K562 (cell line): ENCODE measurements around the gene FUCA1. TPM values are rescaled to one million over a fixed set of nuclear protein-coding genes. Genes with fewer than 3 reads are reported as not detected.

ENCODE experiments used
- ATAC-seq: fragments of 200-7000 bp; cut with Tn5 transposase; 3 replicates; pipeline ENCODE4 v1.9.1; 2020; ENCODE audit warnings: moderate library complexity
- BruUV-seq: library from RNA; stranded (reverse); fragments of 400-500 nt; replicated peaks from 2 replicates; lab custom pipeline; 2021; lab: Mats Ljungman, UMichigan
- CTCF ChIA-PET: fragments of 300-600 bp; formaldehyde crosslinking; extraction: SDS; loops from one replicate; lab custom pipeline; 2021; ENCODE audit warnings: low intra/inter-chr PET ratio; lab: Yijun Ruan, JAX
- POLR2A ChIA-PET: fragments of 300-600, 350-650 bp; sonication (Branson Sonifier 250); formaldehyde crosslinking; extraction: SDS; loops from one replicate; lab custom pipeline; 2021; ENCODE audit warnings: antibody characterized with exemption, inconsistent platforms; lab: Yijun Ruan, JAX
- DNase-seq, 4 experiments: peaks; one replicate each; pipeline versions ENCODE4 v3.0.0 to v3.0.0-alpha.2; 2011 to 2018; ENCODE audit warnings: low spot score in 3 of 4, mixed read lengths in 3 of 4; ENCODE audit errors: extremely low read depth in 1 of 4
- FAIRE-seq: peaks from 2 replicates; lab custom pipeline; 2011; peaks lifted over from hg19 to GRCh38; lab: Jason Lieb, UNC
- H2AFZ ChIP-seq: 2 replicates; pipeline ENCODE4 v1.6.0; 2011; ENCODE audit warnings: low read depth, low read length, control low read depth, inconsistent platforms
- H3K27ac ChIP-seq: fragments of 200-600 bp; 3 replicates; pipeline ENCODE4 v1.8.0; 2011; ENCODE audit warnings: low read depth, mild to moderate bottlenecking, control low read depth, inconsistent platforms, low read length, moderate library complexity, mixed read lengths; ENCODE audit errors: extremely low read depth
- H3K27me3 ChIP-seq, 2 experiments: fragments of 300-600 bp in 1 of 2; 2 replicates in 1 of 2; 3 replicates in 1 of 2; pipeline versions ENCODE4 v1.6.0 to v1.8.0; 2011; ENCODE audit warnings: inconsistent platforms in 2 of 2, low read length in 2 of 2, mild to moderate bottlenecking in 1 of 2, mixed read lengths in 1 of 2, moderate library complexity in 1 of 2; ENCODE audit not compliant: control insufficient read depth in 2 of 2, insufficient read depth in 2 of 2
- H3K36me3 ChIP-seq: fragments of 300-600 bp; 3 replicates; pipeline ENCODE4 v1.8.0; 2011; ENCODE audit warnings: mild to moderate bottlenecking, low read length, inconsistent platforms; ENCODE audit not compliant: control insufficient read depth, insufficient read depth
- H3K4me1 ChIP-seq, 2 experiments: fragments of 200-600 bp in 1 of 2; replicated peaks in 1 of 2; 2 replicates in 1 of 2; 3 replicates in 1 of 2; pipeline versions ENCODE4 v1.5.1 to v1.8.0; 2011; ENCODE audit warnings: inconsistent platforms in 2 of 2, low read length in 2 of 2, mild to moderate bottlenecking in 1 of 2, mixed read lengths in 1 of 2, moderate library complexity in 1 of 2; ENCODE audit not compliant: control insufficient read depth in 2 of 2, insufficient read depth in 2 of 2
- H3K4me2 ChIP-seq: 2 replicates; pipeline ENCODE4 v1.6.1; 2011; ENCODE audit warnings: low read length, control low read depth, inconsistent platforms, mixed read lengths; ENCODE audit not compliant: insufficient read depth
- H3K4me3 ChIP-seq: fragments of 200-600 bp; sonication (generic), shearing (Covaris generic); 2 replicates; pipeline ENCODE4 v1.5.1; 2016; ENCODE audit warnings: control low read depth, inconsistent platforms
- H3K79me2 ChIP-seq: fragments of 200-600 bp; 3 replicates; pipeline ENCODE4 v1.8.0; 2011; ENCODE audit warnings: low read length, inconsistent platforms; ENCODE audit not compliant: control insufficient read depth, insufficient read depth
- H3K9ac ChIP-seq, 2 experiments: 2 replicates each; pipeline versions ENCODE4 v1.6.0 to v1.6.1; 2011; ENCODE audit warnings: low read depth in 2 of 2, low read length in 2 of 2, control low read depth in 1 of 2, inconsistent platforms in 1 of 2, mild to moderate bottlenecking in 1 of 2, mixed read lengths in 1 of 2; ENCODE audit not compliant: insufficient read depth in 1 of 2
- H3K9me1 ChIP-seq: one replicate; pipeline ENCODE4 v1.6.0; 2011; ENCODE audit warnings: inconsistent platforms, mild to moderate bottlenecking, low read length, moderate library complexity; ENCODE audit not compliant: control insufficient read depth, insufficient read depth
- H3K9me3 ChIP-seq: replicated peaks from 2 replicates; pipeline ENCODE4 v1.5.1; 2011; ENCODE audit warnings: low read depth, low read length, inconsistent platforms; ENCODE audit not compliant: control insufficient read depth, insufficient read depth
- H4K20me1 ChIP-seq: replicated peaks from 2 replicates; pipeline ENCODE4 v1.6.1; 2011; ENCODE audit warnings: low read length, inconsistent platforms, mixed read lengths; ENCODE audit not compliant: control insufficient read depth, insufficient read depth
- C11orf30 ChIP-seq: fragments of 450-650 bp; IDR thresholded peaks from 2 replicates; pipeline ENCODE4 v1.6.1; 2016; ENCODE audit warnings: low read depth, mild to moderate bottlenecking
- GTF2A2 ChIP-seq: IDR thresholded peaks from 2 replicates; pipeline ENCODE4 v1.6.1; 2016; ENCODE audit warnings: mild to moderate bottlenecking, missing genetic modification characterization, missing compliant biosample characterization
- NFIC ChIP-seq: fragments of 450-650 bp; IDR thresholded peaks from 2 replicates; pipeline ENCODE4 v1.6.1; 2017; ENCODE audit warnings: mild to moderate bottlenecking, inconsistent platforms
- PHB ChIP-seq: fragments of 250-450 bp; sonication (Bioruptor Pico); IDR thresholded peaks from 2 replicates; pipeline ENCODE4 v1.5.0; 2021
- RERE ChIP-seq: sonication (generic); formaldehyde crosslinking; IDR thresholded peaks from 2 replicates; pipeline ENCODE4 v1.8.0; 2023; ENCODE audit warnings: missing genetic modification reagents, mild to moderate bottlenecking, borderline replicate concordance
- ZFPM2 ChIP-seq: fragments of 250-450 bp; sonication (Bioruptor Pico); IDR thresholded peaks from 2 replicates; pipeline ENCODE4 v1.5.1; 2022; ENCODE audit warnings: mild to moderate bottlenecking
- ZNF668 ChIP-seq: fragments of 250-450 bp; sonication (Bioruptor Pico); IDR thresholded peaks from 2 replicates; pipeline ENCODE4 v1.8.0; 2022; ENCODE audit warnings: mild to moderate bottlenecking, inconsistent platforms
- WGBS: fragments of 100-300 bp; shearing (Covaris generic); methylation state at CpG from one replicate; pipeline ENCODE4 v1.1.6; 2016; ENCODE audit warnings: low coverage, mixed read lengths; ENCODE audit not compliant: insufficient coverage; ENCODE audit errors: missing lambda C conversion rate; 5-methylcytosine and 5-hydroxymethylcytosine counted together
- in situ Hi-C: fragments of 300-500 bp; cut with MboI; formaldehyde crosslinking; loops from 4 replicates; pipeline ENCODE4 v1.15.0; 2018; ENCODE audit warnings: inconsistent platforms, mixed read lengths
- intact Hi-C: fragments of 100-400 bp; cut with micrococcal nuclease; formaldehyde crosslinking; loops from 2 replicates; pipeline ENCODE4 v1.14.2; 2022
- polyA plus RNA-seq, 8 experiments: library from polyadenylated mRNA; depleted of rRNA in 4 of 8; stranded (reverse) in 5 of 8; unstranded in 3 of 8; fragments of >200 nt; fragmentation: Nextera tagmentation in 2 of 8; fragmentation: Illumina TruSeq in 1 of 8; extraction: Ambion mirVana in 2 of 8; extraction: Trizol in 1 of 8; gene quantifications; 2 replicates each; pipeline versions ENCODE4 v1.2.1 to v1.2.3, GENCODE V29; 2011 to 2014; ENCODE audit warnings: inconsistent platforms in 1 of 8, missing spikeins in 1 of 8
- total RNA-seq, 7 experiments: library from RNA; depleted of rRNA in 6 of 7; stranded (reverse); fragments of >200 nt in 6 of 7; fragmentation: Illumina TruSeq in 2 of 7; extraction: Trizol in 2 of 7; gene quantifications; 2 replicates each; pipeline versions ENCODE4 v1.2.1 to v1.2.3, GENCODE V29; 2011 to 2021; ENCODE audit warnings: low replicate concordance in 1 of 7

Gene FUCA1
- total and polyA plus RNA-seq, 9 of the 15 experiments (the other 6 are each of a cell fraction or from before 2014, with no cell fraction given) = 7.0 to 20.5 (median 13.5) TPM

DNA sequence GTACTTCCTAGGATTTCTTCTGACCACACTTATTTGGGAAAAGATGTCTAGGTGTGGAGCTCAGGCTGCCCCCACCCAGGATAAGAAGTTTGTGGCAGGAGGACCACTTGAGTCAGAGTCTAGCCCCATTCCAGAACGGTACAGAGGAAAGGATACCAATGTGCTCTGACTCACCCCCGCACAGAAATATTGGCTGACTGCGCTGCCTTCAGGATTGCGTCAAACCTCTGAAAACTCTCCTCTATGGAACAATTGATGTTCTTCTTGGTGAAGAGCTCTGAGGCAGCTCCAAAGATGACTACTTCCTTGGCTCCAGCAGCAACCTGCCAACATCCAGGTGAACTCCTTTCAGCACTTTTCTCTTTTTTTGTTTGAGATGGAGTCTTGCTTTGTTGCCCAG is 54.1 kb downstream of the FUCA1 start:
- Histone ChIP-seq H3K9me3 (no peaks in the 10 kb centered on the region), H3K27ac (no peak overlapping the region), H3K4me1 (peaks cover 0 to 6% of the 10 kb centered on the region in 2 experiments; a peak in 3 of 5 replicates), H3K79me2 (no peaks in the 10 kb centered on the region), H3K27me3 (no peaks in the 10 kb centered on the region), H3K9ac (no peak overlapping the region), H4K20me1 (no peaks in the 10 kb centered on the region), H3K36me3 (peaks cover 25% of the 10 kb centered on the region; the same call in 2 of the 3 replicates), H3K4me2 (no peak overlapping the region), H3K4me3 (no peak overlapping the region), H2AFZ (no peak overlapping the region), H3K9me1 (no peaks in the 10 kb centered on the region)
- in situ Hi-C loops = no loop called here
- ChIA-PET CTCF (no interaction called here), POLR2A (interaction anchor here (0.7 to 2.1 kb wide), 3 partner anchors 10 to 16 kb away, joined by 3 to 10 read pairs (median 3); no protein-coding TSS in a partner anchor)
- ATAC-seq (no peak), FAIRE-seq (no peak), DNase-seq (no peak)
- 68% methylated on average over 4 of the region's 4 CpGs for WGBS
- no TSS peak for BruUV-seq
- TF ChIP-seq ZFPM2 (no peak), PHB (CRISPR knock-in tag) (no peak), NFIC (no peak), RERE (CRISPR knock-in tag) (no peak), GTF2A2 (tag) (no peak), ZNF668 (CRISPR knock-in tag) (no peak), C11orf30 (no peak)
- intact Hi-C loops = no loop called here
